Body of pancreas (tissue), 4 donors: ENCODE data around the gene DAW1.

Experiments used
- POLR2A ChIP-seq, 3 donors: fragments of 450-650 bp; IDR thresholded peaks; one replicate each; pipeline ENCODE4 v1.6.1; 2016; ENCODE audit warnings: antibody characterized with exemption in 3 of 3, mild to moderate bottlenecking in 2 of 3
- TF ChIP-seq, protein P1 (sequence below), 7 experiments: fragments of 450-650 bp in 4 of 7; fragments of 200-600 bp in 3 of 7; sonication (generic) in 3 of 7; IDR thresholded peaks; one replicate each; pipeline ENCODE4 v1.5.1; 2016 to 2019; ENCODE audit warnings: antibody characterized with exemption in 7 of 7

GRCh38 chr2:227881866-227882517 is 10.6 kb downstream of the DAW1 start:
- TF ChIP-seq, protein P1, sequence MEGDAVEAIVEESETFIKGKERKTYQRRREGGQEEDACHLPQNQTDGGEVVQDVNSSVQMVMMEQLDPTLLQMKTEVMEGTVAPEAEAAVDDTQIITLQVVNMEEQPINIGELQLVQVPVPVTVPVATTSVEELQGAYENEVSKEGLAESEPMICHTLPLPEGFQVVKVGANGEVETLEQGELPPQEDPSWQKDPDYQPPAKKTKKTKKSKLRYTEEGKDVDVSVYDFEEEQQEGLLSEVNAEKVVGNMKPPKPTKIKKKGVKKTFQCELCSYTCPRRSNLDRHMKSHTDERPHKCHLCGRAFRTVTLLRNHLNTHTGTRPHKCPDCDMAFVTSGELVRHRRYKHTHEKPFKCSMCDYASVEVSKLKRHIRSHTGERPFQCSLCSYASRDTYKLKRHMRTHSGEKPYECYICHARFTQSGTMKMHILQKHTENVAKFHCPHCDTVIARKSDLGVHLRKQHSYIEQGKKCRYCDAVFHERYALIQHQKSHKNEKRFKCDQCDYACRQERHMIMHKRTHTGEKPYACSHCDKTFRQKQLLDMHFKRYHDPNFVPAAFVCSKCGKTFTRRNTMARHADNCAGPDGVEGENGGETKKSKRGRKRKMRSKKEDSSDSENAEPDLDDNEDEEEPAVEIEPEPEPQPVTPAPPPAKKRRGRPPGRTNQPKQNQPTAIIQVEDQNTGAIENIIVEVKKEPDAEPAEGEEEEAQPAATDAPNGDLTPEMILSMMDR (IDR thresholded peaks at IDR 0.05), result no peak
- no peak for TF ChIP-seq POLR2A (IDR thresholded peaks at IDR 0.05)
